IPS DF 4.7 (cell line): ENCODE results near the gene PDE4D.
"Not testable (repeated sequence)": the region's sequence is repeated elsewhere in the genome, so short reads cannot be mapped to it uniquely, and the experiment has no call there.

Source experiments
- DNase-seq: peaks from one replicate; pipeline ENCODE4 v3.0.0-alpha.2; 2013; ENCODE audit warnings: low spot score; ENCODE audit errors: extremely low read depth

Gene PDE4D

DNA sequence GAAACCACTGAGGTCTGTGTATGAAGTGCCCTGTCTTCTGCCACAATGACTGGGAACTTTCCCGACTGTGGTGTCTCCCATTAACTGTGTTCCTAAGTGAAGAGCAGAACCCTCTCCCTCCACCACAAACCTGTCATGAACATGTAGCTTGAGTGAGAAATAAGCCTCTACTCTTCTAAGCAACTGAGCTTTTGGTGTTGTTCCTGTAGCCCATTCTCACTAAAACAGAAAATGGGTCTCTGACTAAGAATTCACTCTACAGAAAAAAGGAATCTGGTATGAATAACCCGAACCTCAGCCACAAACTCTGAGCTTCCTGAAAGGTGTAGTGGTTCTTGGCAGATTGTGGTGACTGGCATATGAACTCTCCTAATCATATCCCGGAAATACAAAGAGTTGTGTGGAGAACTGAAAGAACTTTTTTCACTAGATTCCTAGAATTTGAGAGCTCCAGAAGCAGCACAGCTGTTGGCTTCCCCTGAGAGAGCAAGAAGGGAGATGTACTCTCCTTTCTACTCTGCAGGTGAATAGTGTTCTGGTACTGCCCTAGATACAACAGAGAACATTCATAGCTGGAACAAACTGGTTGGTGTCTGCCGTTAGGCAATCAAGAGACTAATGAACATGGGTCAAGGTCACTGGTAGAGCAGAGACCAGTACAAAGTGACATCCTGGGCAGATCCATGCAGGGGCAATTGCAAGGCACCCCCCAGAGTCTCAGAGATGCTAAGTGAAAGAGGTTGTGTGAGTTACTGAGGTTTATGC lies 283.8 kb downstream of the PDE4D start:
- DNase-seq: no peak

- no peak for DNase-seq
Observed at GRCh38 chr5:59608745-59609144, 284.8 kb downstream of the PDE4D start.

- no peak for DNase-seq
Observed at GRCh38 chr5:59607138-59607765, 286.3 kb downstream of the PDE4D start.

DNA sequence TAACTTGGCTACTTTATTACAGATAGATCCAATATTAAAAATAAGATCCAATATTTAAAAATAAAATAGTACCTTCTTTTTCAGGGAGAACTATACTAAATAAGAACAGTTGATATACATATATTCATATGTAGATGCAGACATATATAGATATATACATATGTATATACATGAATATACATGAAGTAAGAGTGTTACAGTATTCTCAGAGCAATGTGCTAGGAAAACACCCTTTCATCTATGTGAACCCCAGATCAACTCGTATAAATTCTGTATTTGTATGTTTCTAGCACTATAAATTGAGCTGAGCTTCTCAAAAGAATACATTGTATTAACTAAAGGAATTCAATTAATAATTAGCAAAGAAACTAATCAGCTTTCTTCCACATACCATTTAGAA lies 287.6 kb downstream of the PDE4D start:
- no peak for DNase-seq

DNA sequence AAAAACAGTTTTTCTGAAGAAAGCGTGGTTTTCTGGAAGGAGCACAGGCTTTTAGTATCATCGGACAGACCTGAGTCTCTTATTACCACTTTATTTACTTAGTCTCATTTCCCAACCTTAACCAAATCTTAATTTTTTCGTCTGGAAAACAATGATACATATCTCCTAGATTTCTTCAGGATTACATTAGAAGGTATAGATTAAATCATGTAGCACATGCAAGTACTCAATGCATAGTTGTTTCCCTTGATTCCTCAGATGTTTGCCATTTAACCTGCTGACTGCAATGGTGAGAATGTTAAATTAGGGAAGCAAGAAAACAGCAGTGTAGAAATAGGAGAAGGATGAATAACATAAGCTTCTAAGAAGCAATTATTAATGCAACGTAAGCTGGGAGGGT lies 289.4 kb downstream of the PDE4D start:
- no peak for DNase-seq

GRCh38 chr5:59600998-59601397 lies 292.5 kb downstream of the PDE4D start:
- DNase-seq: no peak

GRCh38 chr5:59600153-59600552 lies 293.4 kb downstream of the PDE4D start:
- DNase-seq: no peak

GRCh38 chr5:59599729-59600128 lies 293.8 kb downstream of the PDE4D start:
- DNase-seq: no peak

- DNase-seq: no peak
Observed at GRCh38 chr5:59598547-59598874, 295.0 kb downstream of the PDE4D start.

DNA sequence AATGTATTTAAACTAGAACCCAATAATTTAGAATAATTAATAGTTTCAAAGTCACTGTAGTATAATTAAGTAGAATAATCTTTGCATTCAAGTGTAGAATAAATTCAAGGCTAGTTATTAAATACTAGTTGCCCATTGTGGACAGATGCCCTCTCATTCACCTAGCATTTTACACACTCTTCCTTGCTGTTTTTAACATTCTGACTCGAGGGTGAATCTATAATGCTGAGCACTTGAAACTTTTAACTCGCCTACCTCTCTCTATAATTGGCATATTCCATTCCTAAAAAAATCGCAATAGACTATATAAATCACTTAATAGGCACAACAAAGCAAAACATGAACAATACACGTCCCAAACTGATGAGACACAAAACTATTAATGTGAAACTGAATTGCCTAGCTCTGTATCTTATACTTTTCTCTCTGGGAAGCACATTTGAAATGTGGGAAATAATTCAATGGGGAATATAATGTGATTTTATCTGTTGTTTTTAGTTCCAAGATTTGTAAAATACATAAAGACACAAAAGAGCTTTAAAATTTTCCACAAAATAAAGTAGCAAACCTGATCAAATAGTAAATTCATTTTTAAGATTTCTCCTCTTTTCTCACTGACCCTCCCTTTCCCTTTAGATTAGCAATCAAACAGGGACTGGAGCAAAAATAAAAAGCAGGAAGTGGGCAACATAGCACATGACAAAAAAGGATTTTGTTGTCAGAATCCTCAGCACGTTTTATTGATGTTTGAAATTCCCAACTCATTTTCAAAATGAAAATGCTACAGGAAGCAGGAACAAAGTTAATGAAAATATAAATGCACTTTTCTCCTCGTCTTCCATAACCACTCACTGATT lies 295.6 kb downstream of the PDE4D start:
- DNase-seq: no peak

- DNase-seq: no peak
Observed at GRCh38 chr5:59596586-59597350, 296.8 kb downstream of the PDE4D start.

DNA sequence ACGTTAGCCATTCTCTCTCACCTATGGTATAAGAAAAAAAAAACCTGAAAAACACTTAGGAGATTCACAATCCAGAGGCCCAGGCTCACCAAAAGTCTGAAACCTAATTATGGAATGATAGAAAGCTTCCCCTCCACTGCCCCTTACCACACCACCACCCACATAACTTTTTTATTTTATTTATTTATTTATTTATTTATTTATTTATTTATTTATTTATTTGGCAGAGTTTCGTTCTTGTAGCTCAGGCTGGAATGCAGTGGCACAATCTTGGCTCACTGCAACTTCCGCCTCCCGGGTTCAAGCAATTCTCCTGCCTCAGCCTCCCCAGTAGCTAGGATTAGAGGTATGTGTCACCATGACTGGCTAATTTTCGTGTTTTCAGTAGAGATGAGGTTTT lies 299.4 kb downstream of the PDE4D start:
- DNase-seq: not testable (repeated sequence)

DNA sequence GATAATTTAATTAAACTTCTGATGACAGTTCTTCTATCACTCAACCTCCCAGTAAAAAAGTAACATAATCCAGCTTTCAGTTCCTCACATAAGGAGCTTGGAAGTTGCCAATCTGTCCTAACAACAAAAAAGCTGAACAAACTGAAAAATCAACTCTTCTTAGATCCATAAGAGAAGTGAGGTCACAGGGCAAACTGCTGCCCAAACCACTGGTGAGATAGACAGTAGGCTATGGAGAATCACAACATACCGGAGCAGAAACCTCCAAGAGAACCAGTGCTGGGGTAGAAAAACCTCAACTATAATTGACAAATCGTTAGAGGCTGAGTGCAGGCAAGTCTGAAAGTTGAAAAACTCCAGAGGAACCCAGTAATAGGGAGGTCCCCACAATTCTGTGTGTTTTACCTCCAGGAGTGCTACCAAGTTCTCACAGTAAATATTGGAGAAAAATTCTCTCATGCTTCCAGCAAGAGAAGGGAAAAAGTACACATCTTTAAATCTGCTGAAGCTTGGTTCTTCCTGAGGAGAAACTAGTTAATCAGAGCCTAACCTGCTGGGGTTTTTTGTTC lies 300.0 kb downstream of the PDE4D start:
- no peak for DNase-seq

DNA sequence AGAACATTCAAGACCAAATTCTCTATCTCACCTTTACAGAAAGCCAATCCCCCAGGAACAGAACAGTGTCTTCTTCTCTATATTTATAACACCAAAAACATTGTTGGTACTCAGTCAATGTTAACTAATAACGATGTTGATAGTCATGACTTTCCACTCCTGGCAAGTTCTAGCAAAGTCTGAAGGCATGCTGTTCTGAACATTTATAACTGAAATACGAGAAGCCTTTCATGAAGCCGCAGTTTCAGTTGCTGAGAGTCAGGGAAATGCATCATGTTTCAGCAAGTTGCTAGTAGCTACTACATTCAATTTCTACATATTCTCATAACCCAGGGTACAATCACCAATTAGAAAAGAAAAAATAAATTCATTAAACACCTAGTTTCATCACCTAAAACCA lies 301.4 kb downstream of the PDE4D start:
- no peak for DNase-seq

GRCh38 chr5:59591162-59591561 lies 302.4 kb downstream of the PDE4D start:
- no peak for DNase-seq

- DNase-seq: no peak
Observed at GRCh38 chr5:59588922-59589321, 304.6 kb downstream of the PDE4D start.

GRCh38 chr5:59587489-59588337 lies 305.8 kb downstream of the PDE4D start:
- DNase-seq: peak; percentile 74

- no peak for DNase-seq
Observed at GRCh38 chr5:59586841-59587240, 306.7 kb downstream of the PDE4D start.

DNA sequence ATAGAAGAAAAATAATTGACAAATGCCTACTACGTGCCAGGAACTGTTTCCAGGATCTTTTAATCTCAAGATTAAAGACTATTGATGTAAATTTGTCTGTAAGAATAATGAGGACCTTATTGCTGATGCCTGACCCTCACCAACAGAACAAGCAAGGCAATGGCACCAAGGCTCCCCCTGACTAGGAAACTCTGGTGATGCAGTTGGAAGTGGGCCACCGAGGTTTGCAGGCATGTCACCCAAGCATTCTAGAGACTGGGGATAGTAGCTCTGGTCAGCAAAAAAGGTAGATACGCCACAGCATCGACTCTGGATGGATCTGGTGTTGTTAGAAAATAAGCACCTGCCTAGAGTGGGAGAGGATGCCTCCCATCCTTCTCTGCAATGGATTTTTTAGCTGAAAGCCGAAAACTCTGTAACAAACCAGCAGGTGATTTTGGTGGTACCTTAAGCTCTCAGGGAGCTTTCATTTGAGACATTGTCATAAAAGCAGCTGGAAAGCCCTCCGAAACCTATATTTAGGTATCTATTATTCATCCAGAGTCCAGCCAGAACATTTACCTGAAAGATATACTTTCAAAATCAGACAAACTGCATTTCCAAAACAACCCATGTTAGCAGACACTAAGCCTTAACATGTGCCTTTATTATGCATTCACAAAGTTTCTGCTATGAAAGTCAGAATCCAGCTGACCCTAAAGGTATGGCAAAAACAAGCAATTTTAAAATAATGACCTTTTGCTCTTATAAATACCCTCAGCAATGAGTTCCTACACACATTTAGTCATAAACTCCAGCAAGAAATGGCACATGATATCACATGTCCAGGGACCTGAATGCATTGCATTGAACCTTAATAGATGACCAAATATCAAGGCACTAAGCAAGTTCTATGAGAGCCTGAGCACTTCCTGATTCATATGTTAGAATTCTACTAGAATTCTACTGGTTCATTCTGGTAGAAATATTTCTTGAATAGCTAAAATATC lies 308.4 kb downstream of the PDE4D start:
- no peak for DNase-seq
